GM04503 (cell line): ENCODE measurements around the gene FAAP100.

Experiments used
- DNase-seq: peaks from one replicate; pipeline ENCODE4 v3.0.0-alpha.2; 2012; ENCODE audit warnings: low read depth

FAAP100 gene

GRCh38 chr17:81553616-81554181 is 1.5 kb upstream of the FAAP100 start:
- peak; percentile 84 for DNase-seq

GRCh38 chr17:81553018-81553615 is 964 bp upstream of the FAAP100 start:
- DNase-seq, result no peak

GRCh38 chr17:81551458-81552243 is 502 bp downstream of the FAAP100 start:
- no peak for DNase-seq

GRCh38 chr17:81550830-81551457 is 1.2 kb downstream of the FAAP100 start:
- DNase-seq, result no peak

GRCh38 chr17:81550285-81550684 is 1.9 kb downstream of the FAAP100 start:
- no peak for DNase-seq

GRCh38 chr17:81549826-81550225 is 2.3 kb downstream of the FAAP100 start:
- no peak for DNase-seq

GRCh38 chr17:81549031-81549557 is 3.1 kb downstream of the FAAP100 start:
- no peak for DNase-seq

GRCh38 chr17:81547614-81547982 is 4.6 kb downstream of the FAAP100 start:
- DNase-seq, result no peak

- no peak for DNase-seq
These were observed 5.1 kb downstream of the FAAP100 start for GRCh38 chr17:81546906-81547613.

- DNase-seq, result no peak
These were observed 6.8 kb downstream of the FAAP100 start for GRCh38 chr17:81545160-81545949.

GRCh38 chr17:81544281-81544974 is 7.7 kb downstream of the FAAP100 start:
- DNase-seq, result no peak

GRCh38 chr17:81543756-81544155 is 8.4 kb downstream of the FAAP100 start:
- no peak for DNase-seq

GRCh38 chr17:81543339-81543675 is 8.8 kb downstream of the FAAP100 start:
- no peak for DNase-seq

- DNase-seq, result no peak
These were observed 9.5 kb downstream of the FAAP100 start for GRCh38 chr17:81542431-81543338.

- no peak for DNase-seq
These were observed 11.0 kb downstream of the FAAP100 start for GRCh38 chr17:81541123-81541522.

GRCh38 chr17:81540676-81541027 is 11.5 kb downstream of the FAAP100 start:
- no peak for DNase-seq

- no peak for DNase-seq
These were observed 12.0 kb downstream of the FAAP100 start for GRCh38 chr17:81539961-81540675.

GRCh38 chr17:81539571-81539900 is 12.6 kb downstream of the FAAP100 start:
- DNase-seq, result no peak
